ENCODE measurements around the gene CRADD.

GRCh38 chr12:93884794-93885460, 207.8 kb downstream of the CRADD start:
- TF ChIP-seq CTCF (IDR thresholded peaks at IDR 0.05) (no peak), POLR2A (IDR thresholded peaks at IDR 0.05) (no peak), POLR2AphosphoS5 (IDR thresholded peaks at IDR 0.05) (no peak)

Data from suprapubic skin (tissue), 4 donors.